H1 (cell line): Measurements from ENCODE around the gene SCAMP2. TPM values are rescaled to one million over a fixed set of nuclear protein-coding genes. Genes with fewer than 3 reads are reported as not detected.

Experiments used
- CTCF ChIA-PET: fragments of 300-600 bp; sonication (Branson Sonifier 250); formaldehyde crosslinking; loops from one replicate; lab custom pipeline; 2021; ENCODE audit not compliant: partially characterized antibody; lab: Charles Lee
- POLR2A ChIA-PET: fragments of 300-600 bp; sonication (Branson Sonifier 250); formaldehyde crosslinking; loops from one replicate; lab custom pipeline; 2021; ENCODE audit warnings: inconsistent platforms; ENCODE audit not compliant: partially characterized antibody; lab: Charles Lee
- DNase-seq, 2 experiments: peaks; one replicate each; pipeline versions ENCODE4 v3.0.0 to v3.0.0-alpha.2; 2010 to 2022; ENCODE audit warnings: low spot score in 2 of 2, low read depth in 1 of 2, mixed read lengths in 1 of 2
- FAIRE-seq: peaks from 2 replicates; lab custom pipeline; 2011; peaks lifted over from hg19 to GRCh38; lab: Jason Lieb, UNC
- H2AFZ ChIP-seq: 2 replicates; pipeline ENCODE4 v1.8.1; 2012; ENCODE audit warnings: low read length, inconsistent platforms
- H2AK5ac ChIP-seq: 2 replicates; pipeline ENCODE4 v1.6.1; 2013; ENCODE audit warnings: low read depth, low read length
- H2BK120ac ChIP-seq: replicated peaks from 2 replicates; pipeline ENCODE3; 2013; ENCODE audit warnings: low read depth, low read length, inconsistent platforms
- H2BK12ac ChIP-seq: 2 replicates; pipeline ENCODE4 v1.6.1; 2013; ENCODE audit warnings: low read depth, low read length
- H2BK15ac ChIP-seq: 2 replicates; pipeline ENCODE4 v1.6.1; 2013; ENCODE audit warnings: low read length
- H2BK20ac ChIP-seq: 2 replicates; pipeline ENCODE4 v1.6.1; 2013; ENCODE audit warnings: low read length
- H2BK5ac ChIP-seq: 2 replicates; pipeline ENCODE4 v1.6.1; 2013; ENCODE audit warnings: low read depth, low read length
- H3K14ac ChIP-seq: 2 replicates; pipeline ENCODE4 v1.6.1; 2013; ENCODE audit warnings: inconsistent platforms; ENCODE audit not compliant: insufficient read length
- H3K18ac ChIP-seq: 2 replicates; pipeline ENCODE4 v1.6.1; 2013; ENCODE audit warnings: low read length; ENCODE audit errors: extremely low read depth
- H3K23ac ChIP-seq: 2 replicates; pipeline ENCODE4 v1.6.1; 2013; ENCODE audit warnings: inconsistent platforms; ENCODE audit not compliant: insufficient read length
- H3K23me2 ChIP-seq: 2 replicates; pipeline ENCODE4 v1.6.1; 2013; ENCODE audit warnings: low read depth, low read length
- H3K27ac ChIP-seq: 2 replicates; pipeline ENCODE4 v1.6.1; 2011; ENCODE audit warnings: low read depth, low read length, inconsistent platforms
- H3K27me3 ChIP-seq, 4 experiments: replicated peaks in 1 of 4; 1 replicate in 1 of 4; 2 replicates in 3 of 4; pipeline versions ENCODE4 v1.6.1 to v1.8.1; 2011 to 2013; ENCODE audit warnings: low read length in 3 of 4, mild to moderate bottlenecking in 3 of 4, inconsistent platforms in 2 of 4, mixed read lengths in 2 of 4, moderate library complexity in 1 of 4; ENCODE audit not compliant: control insufficient read depth in 3 of 4, insufficient read depth in 3 of 4; ENCODE audit errors: extremely low read depth in 1 of 4
- H3K36me3 ChIP-seq, 4 experiments: 2 replicates each; pipeline versions ENCODE4 v1.6.1 to v1.8.1; 2011 to 2013; ENCODE audit warnings: mild to moderate bottlenecking in 4 of 4, low read length in 3 of 4, moderate library complexity in 2 of 4, control low read depth in 1 of 4, inconsistent platforms in 1 of 4; ENCODE audit not compliant: insufficient read depth in 4 of 4, control insufficient read depth in 2 of 4
- H3K4ac ChIP-seq: replicated peaks from 2 replicates; pipeline ENCODE3; 2013; ENCODE audit warnings: low read length, low read depth, mixed read lengths, inconsistent platforms; ENCODE audit not compliant: insufficient read length
- H3K4me1 ChIP-seq, 4 experiments: replicated peaks in 1 of 4; 1 replicate in 1 of 4; 2 replicates in 3 of 4; pipeline versions ENCODE4 v1.6.1 to v1.8.1; 2011 to 2013; ENCODE audit warnings: low read length in 3 of 4, inconsistent platforms in 2 of 4, mixed read lengths in 1 of 4; ENCODE audit not compliant: insufficient read depth in 4 of 4, control insufficient read depth in 3 of 4
- H3K4me2 ChIP-seq, 2 experiments: 2 replicates each; pipeline versions ENCODE4 v1.6.1 to v1.8.1; 2011 to 2013; ENCODE audit warnings: low read depth in 2 of 2, low read length in 2 of 2, control low read depth in 1 of 2, inconsistent platforms in 1 of 2, mild to moderate bottlenecking in 1 of 2; ENCODE audit not compliant: insufficient read depth in 1 of 2
- H3K4me3 ChIP-seq, 4 experiments: fragments of 200-600, 300-600 bp in 1 of 4; sonication (generic), shearing (Covaris generic), sonication (Bioruptor Twin) in 1 of 4; 2 replicates each; pipeline versions ENCODE4 v1.5.1 to v1.8.1; 2011 to 2016; ENCODE audit warnings: low read length in 4 of 4, low read depth in 3 of 4, control low read depth in 2 of 4, inconsistent platforms in 2 of 4, mild to moderate bottlenecking in 2 of 4, mixed read lengths in 1 of 4, moderate library complexity in 1 of 4; ENCODE audit not compliant: insufficient read depth in 2 of 4; ENCODE audit errors: extremely low read depth in 1 of 4
- H3K56ac ChIP-seq: replicated peaks from 2 replicates; pipeline ENCODE3; 2013; ENCODE audit warnings: low read depth, mild to moderate bottlenecking, mixed read lengths, low read length, inconsistent platforms; ENCODE audit not compliant: insufficient read length
- H3K79me1 ChIP-seq: 2 replicates; pipeline ENCODE4 v1.6.1; 2013; ENCODE audit warnings: low read depth, low read length, control low read depth
- H3K79me2 ChIP-seq, 2 experiments: 2 replicates each; pipeline versions ENCODE4 v1.6.1 to v1.8.1; 2012 to 2013; ENCODE audit warnings: low read length in 2 of 2, mild to moderate bottlenecking in 2 of 2, inconsistent platforms in 1 of 2; ENCODE audit not compliant: insufficient read depth in 2 of 2, control insufficient read depth in 1 of 2
- H3K9ac ChIP-seq, 4 experiments: replicated peaks in 1 of 4; 1 replicate in 1 of 4; 2 replicates in 3 of 4; pipeline versions ENCODE4 v1.6.1 to v1.8.1; 2011 to 2013; ENCODE audit warnings: low read depth in 3 of 4, low read length in 3 of 4, control low read depth in 2 of 4, mild to moderate bottlenecking in 2 of 4, moderate library complexity in 2 of 4, inconsistent platforms in 1 of 4; ENCODE audit errors: extremely low read depth in 1 of 4
- H3K9me3 ChIP-seq, 2 experiments: 2 replicates each; pipeline versions ENCODE4 v1.6.1 to v1.8.1; 2012 to 2013; ENCODE audit warnings: mild to moderate bottlenecking in 2 of 2, moderate library complexity in 2 of 2, control low read depth in 1 of 2, inconsistent platforms in 1 of 2, low read depth in 1 of 2, low read length in 1 of 2, mixed read lengths in 1 of 2; ENCODE audit not compliant: insufficient read depth in 2 of 2
- H4K20me1 ChIP-seq, 2 experiments: replicated peaks in 1 of 2; 2 replicates each; pipeline versions ENCODE3 to v1.8.1; 2011 to 2013; ENCODE audit warnings: inconsistent platforms in 2 of 2, low read length in 2 of 2, mild to moderate bottlenecking in 1 of 2; ENCODE audit not compliant: insufficient read depth in 2 of 2, control insufficient read depth in 1 of 2
- H4K5ac ChIP-seq: 2 replicates; pipeline ENCODE4 v1.6.1; 2013; ENCODE audit warnings: low read length, low read depth, mixed read lengths, inconsistent platforms; ENCODE audit not compliant: insufficient read length
- H4K8ac ChIP-seq: 2 replicates; pipeline ENCODE4 v1.8.0; 2013; ENCODE audit warnings: mild to moderate bottlenecking, moderate library complexity, low read length, inconsistent platforms; ENCODE audit not compliant: insufficient read depth; ENCODE audit errors: extremely low read depth
- H4K91ac ChIP-seq: replicated peaks from 2 replicates; pipeline ENCODE3; 2013; ENCODE audit warnings: low read length, mixed read lengths, inconsistent platforms; ENCODE audit not compliant: insufficient read length
- WGBS, 2 experiments: shearing (Covaris generic) in 1 of 2; methylation state at CpG; one replicate each; pipeline versions ENCODE4 v1.1.6 to v1.1.7; 2013 to 2015; ENCODE audit warnings: low lambda C conversion rate in 2 of 2, mixed read lengths in 2 of 2, inconsistent platforms in 1 of 2, low coverage in 1 of 2, missing lambda C conversion rate in 1 of 2; ENCODE audit not compliant: insufficient replicate concordance in 2 of 2, insufficient coverage in 1 of 2, insufficient read length in 1 of 2; ENCODE audit errors: extremely low coverage in 1 of 2, missing lambda C conversion rate in 1 of 2; 5-methylcytosine and 5-hydroxymethylcytosine counted together
- polyA plus RNA-seq, 7 experiments: library from polyadenylated mRNA; depleted of rRNA in 3 of 7; stranded (reverse) in 5 of 7; unstranded in 2 of 7; fragments of >200 nt in 5 of 7; fragments of 200-250 nt in 2 of 7; gene quantifications; 1 replicate in 5 of 7; 2 replicates in 1 of 7; 4 replicates in 1 of 7; pipeline versions ENCODE4 v1.2.1 to v1.2.3, GENCODE V29; 2011 to 2013; ENCODE audit warnings: missing spikeins in 2 of 7, mixed read lengths in 2 of 7
- total RNA-seq: library from RNA; stranded (reverse); fragmentation: NEBNext Ultra II Directional; extraction: Animal tissue kit (Norgen Biotek cat#: 25700); gene quantifications from 2 replicates; pipeline ENCODE4 v1.2.1, GENCODE V29; 2021

SCAMP2 gene
- total and polyA plus RNA-seq, 2 of the 8 experiments (the other 6 are each of a cell fraction or from before 2014, with no cell fraction given) = 41.7 to 131 TPM

- Histone ChIP-seq H3K4me3 (no peak overlapping the region), H3K23ac (no peak overlapping the region), H3K14ac (no peak overlapping the region), H2AFZ (no peak overlapping the region), H4K91ac (no peak overlapping the region), H3K56ac (no peak overlapping the region), H4K5ac (no peak overlapping the region), H3K36me3 (no peaks in the 10 kb centered on the region), H3K79me2 (no peaks in the 10 kb centered on the region), H2BK20ac (no peak overlapping the region), H2BK5ac (no peak overlapping the region), H2BK12ac (no peak overlapping the region), H4K20me1 (peaks cover 0 to 2% of the 10 kb centered on the region in 2 experiments), H3K18ac (no peak overlapping the region), H3K79me1 (no peaks in the 10 kb centered on the region), H3K4me2 (no peak overlapping the region), H3K27ac (no peak overlapping the region), H3K9ac (no peak overlapping the region), H2AK5ac (no peak overlapping the region), H3K27me3 (peaks cover 4 to 47% (median 29%) of the 10 kb centered on the region in 4 experiments), H4K8ac (no peak overlapping the region; the same call in 1 of the 2 replicates), H3K9me3 (no peaks in the 10 kb centered on the region), H2BK15ac (no peak overlapping the region), H3K4ac (no peak overlapping the region), H2BK120ac (no peak overlapping the region), H3K23me2 (0 out of 2 replicates have a peak, but pooled peaks cover 3% of the 10 kb centered on the region), H3K4me1 (peaks cover 0 to 7% (median 4%) of the 10 kb centered on the region in 4 experiments; a peak in 4 of 7 replicates)
- CTCF ChIA-PET = interaction anchor here (0.8 to 15.7 kb wide), 14 partner anchors 8 to 477 kb away, joined by 3 to 135 read pairs (median 6); partner anchors contain the start of gene CSK
- WGBS, 2 experiments = 84% methylated on average over 5 of the region's 5 CpGs; no CpG with 5 or more reads in 1 of the 2 experiments
- POLR2A ChIA-PET = interaction anchor here (1.6 to 3.1 kb wide), 6 partner anchors 9 to 68 kb away, joined by 3 to 12 read pairs (median 6); partner anchors contain the start of genes LMAN1L and ULK3
- FAIRE-seq (no peak), DNase-seq (no peak)
Observed at GRCh38 chr15:74827614-74828013, 45.6 kb downstream of the SCAMP2 start.
